Stomach (tissue), 4 donors: ENCODE data around the gene PARD6A.

Source experiments
- POLR2A ChIP-seq, 4 donors: fragments of 450-650 bp; IDR thresholded peaks; one replicate each; pipeline ENCODE4 v1.6.1; 2016; ENCODE audit warnings: antibody characterized with exemption in 4 of 4, control low read depth in 2 of 4, mild to moderate bottlenecking in 1 of 4, moderate library complexity in 1 of 4
- POLR2AphosphoS5 ChIP-seq, 3 donors: sonication (generic); formaldehyde crosslinking; IDR thresholded peaks; one replicate each; pipeline ENCODE4 v1.6.1; 2016; ENCODE audit warnings: antibody characterized with exemption in 3 of 3
- TF ChIP-seq, protein P1 (sequence below), 7 experiments: fragments of 450-650 bp in 4 of 7; fragments of 200-600 bp in 3 of 7; sonication (generic) in 3 of 7; IDR thresholded peaks; one replicate each; pipeline ENCODE4 v1.5.1; 2016 to 2019; ENCODE audit warnings: antibody characterized with exemption in 7 of 7, control low read depth in 2 of 7, mild to moderate bottlenecking in 1 of 7

DNA sequence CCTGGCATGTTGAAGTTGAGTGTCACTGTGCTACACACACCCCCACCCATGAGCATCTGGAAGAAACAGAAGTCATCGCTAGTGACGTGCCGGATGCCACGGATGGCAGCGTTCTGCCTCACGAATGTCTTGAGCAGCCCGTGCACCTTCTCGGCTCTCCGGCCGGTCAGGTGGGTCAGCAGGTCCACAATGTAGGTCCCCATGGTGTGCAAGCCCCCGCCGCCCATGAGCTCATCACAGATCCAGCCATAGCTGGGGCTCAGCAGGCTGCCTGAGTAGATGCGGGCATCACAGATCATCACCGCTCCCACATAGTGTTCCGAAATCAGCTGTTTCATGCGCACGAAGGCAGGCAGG is 14.8 kb downstream of the PARD6A start:
- TF ChIP-seq, protein P1, sequence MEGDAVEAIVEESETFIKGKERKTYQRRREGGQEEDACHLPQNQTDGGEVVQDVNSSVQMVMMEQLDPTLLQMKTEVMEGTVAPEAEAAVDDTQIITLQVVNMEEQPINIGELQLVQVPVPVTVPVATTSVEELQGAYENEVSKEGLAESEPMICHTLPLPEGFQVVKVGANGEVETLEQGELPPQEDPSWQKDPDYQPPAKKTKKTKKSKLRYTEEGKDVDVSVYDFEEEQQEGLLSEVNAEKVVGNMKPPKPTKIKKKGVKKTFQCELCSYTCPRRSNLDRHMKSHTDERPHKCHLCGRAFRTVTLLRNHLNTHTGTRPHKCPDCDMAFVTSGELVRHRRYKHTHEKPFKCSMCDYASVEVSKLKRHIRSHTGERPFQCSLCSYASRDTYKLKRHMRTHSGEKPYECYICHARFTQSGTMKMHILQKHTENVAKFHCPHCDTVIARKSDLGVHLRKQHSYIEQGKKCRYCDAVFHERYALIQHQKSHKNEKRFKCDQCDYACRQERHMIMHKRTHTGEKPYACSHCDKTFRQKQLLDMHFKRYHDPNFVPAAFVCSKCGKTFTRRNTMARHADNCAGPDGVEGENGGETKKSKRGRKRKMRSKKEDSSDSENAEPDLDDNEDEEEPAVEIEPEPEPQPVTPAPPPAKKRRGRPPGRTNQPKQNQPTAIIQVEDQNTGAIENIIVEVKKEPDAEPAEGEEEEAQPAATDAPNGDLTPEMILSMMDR (IDR thresholded peaks at IDR 0.05) = no peak
- TF ChIP-seq POLR2A (IDR thresholded peaks at IDR 0.05) (no peak), POLR2AphosphoS5 (IDR thresholded peaks at IDR 0.05) (no peak)
